HL-60 (cell line): ENCODE results near the gene SYNJ2.

Experiments used
- DNase-seq, 2 experiments: peaks; one replicate each; pipeline ENCODE4 v3.0.0-alpha.2; 2010 to 2020; ENCODE audit warnings: low read depth in 1 of 2, low spot score in 1 of 2
- H3K27ac ChIP-seq: fragments of 250-450 bp; sonication (Bioruptor Pico); replicated peaks from 2 replicates; pipeline ENCODE4 v1.5.1; 2020; ENCODE audit warnings: mild to moderate bottlenecking, moderate library complexity
- H3K27me3 ChIP-seq: fragments of 250-450 bp; sonication (Bioruptor Pico); 2 replicates; pipeline ENCODE4 v1.5.1; 2021; ENCODE audit warnings: mild to moderate bottlenecking, moderate library complexity; ENCODE audit not compliant: insufficient read depth, poor library complexity, severe bottlenecking
- H3K4me3 ChIP-seq: replicated peaks from 2 replicates; pipeline ENCODE4 v1.5.1; 2011; ENCODE audit warnings: mild to moderate bottlenecking, control low read depth, low read length; ENCODE audit not compliant: insufficient read depth
- GABPA ChIP-seq: IDR thresholded peaks from 2 replicates; pipeline ENCODE4 v1.6.1; 2012; ENCODE audit warnings: low read depth
- POLR2AphosphoS5 ChIP-seq: IDR thresholded peaks from 2 replicates; pipeline ENCODE4 v1.6.1; 2012; ENCODE audit warnings: low read depth
- SPI1 ChIP-seq: IDR thresholded peaks from 2 replicates; pipeline ENCODE4 v1.6.1; 2012; ENCODE audit warnings: low read depth, mild to moderate bottlenecking, borderline replicate concordance
- TF ChIP-seq, protein P1 (sequence below): IDR thresholded peaks from one replicate; pipeline ENCODE4 v1.5.1; 2011; ENCODE audit warnings: low read length, control low read depth, inconsistent platforms; ENCODE audit not compliant: insufficient read depth
- TF ChIP-seq, protein P2 (sequence below): IDR thresholded peaks from 2 replicates; pipeline ENCODE4 v1.6.1; 2012; ENCODE audit warnings: low read depth; ENCODE audit not compliant: insufficient replicate concordance

SYNJ2 gene

DNA sequence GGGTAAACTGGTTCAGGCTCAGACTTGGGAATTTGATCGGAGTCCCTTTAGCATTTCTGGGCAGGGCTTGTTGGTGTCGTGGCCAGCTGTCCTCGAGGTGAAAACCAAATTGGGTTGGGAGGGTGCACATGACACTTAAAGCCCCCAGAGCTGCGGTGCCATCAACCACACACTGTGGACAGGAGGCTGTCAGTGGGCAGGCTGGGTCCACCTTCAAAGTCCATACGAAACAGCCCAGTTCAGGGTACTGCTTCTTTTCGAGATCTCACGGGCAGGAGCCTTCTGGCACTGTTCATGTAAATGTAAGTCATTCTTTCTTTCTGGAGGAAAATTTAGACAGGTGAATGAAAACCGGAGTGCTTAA lies 7.0 kb downstream of the SYNJ2 start:
- no peak overlapping the region for H3K4me3 ChIP-seq
- TF ChIP-seq, protein P1, sequence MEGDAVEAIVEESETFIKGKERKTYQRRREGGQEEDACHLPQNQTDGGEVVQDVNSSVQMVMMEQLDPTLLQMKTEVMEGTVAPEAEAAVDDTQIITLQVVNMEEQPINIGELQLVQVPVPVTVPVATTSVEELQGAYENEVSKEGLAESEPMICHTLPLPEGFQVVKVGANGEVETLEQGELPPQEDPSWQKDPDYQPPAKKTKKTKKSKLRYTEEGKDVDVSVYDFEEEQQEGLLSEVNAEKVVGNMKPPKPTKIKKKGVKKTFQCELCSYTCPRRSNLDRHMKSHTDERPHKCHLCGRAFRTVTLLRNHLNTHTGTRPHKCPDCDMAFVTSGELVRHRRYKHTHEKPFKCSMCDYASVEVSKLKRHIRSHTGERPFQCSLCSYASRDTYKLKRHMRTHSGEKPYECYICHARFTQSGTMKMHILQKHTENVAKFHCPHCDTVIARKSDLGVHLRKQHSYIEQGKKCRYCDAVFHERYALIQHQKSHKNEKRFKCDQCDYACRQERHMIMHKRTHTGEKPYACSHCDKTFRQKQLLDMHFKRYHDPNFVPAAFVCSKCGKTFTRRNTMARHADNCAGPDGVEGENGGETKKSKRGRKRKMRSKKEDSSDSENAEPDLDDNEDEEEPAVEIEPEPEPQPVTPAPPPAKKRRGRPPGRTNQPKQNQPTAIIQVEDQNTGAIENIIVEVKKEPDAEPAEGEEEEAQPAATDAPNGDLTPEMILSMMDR: no peak
- no peak for TF ChIP-seq POLR2AphosphoS5
- TF ChIP-seq SPI1: no peak
- TF ChIP-seq, protein P2, sequence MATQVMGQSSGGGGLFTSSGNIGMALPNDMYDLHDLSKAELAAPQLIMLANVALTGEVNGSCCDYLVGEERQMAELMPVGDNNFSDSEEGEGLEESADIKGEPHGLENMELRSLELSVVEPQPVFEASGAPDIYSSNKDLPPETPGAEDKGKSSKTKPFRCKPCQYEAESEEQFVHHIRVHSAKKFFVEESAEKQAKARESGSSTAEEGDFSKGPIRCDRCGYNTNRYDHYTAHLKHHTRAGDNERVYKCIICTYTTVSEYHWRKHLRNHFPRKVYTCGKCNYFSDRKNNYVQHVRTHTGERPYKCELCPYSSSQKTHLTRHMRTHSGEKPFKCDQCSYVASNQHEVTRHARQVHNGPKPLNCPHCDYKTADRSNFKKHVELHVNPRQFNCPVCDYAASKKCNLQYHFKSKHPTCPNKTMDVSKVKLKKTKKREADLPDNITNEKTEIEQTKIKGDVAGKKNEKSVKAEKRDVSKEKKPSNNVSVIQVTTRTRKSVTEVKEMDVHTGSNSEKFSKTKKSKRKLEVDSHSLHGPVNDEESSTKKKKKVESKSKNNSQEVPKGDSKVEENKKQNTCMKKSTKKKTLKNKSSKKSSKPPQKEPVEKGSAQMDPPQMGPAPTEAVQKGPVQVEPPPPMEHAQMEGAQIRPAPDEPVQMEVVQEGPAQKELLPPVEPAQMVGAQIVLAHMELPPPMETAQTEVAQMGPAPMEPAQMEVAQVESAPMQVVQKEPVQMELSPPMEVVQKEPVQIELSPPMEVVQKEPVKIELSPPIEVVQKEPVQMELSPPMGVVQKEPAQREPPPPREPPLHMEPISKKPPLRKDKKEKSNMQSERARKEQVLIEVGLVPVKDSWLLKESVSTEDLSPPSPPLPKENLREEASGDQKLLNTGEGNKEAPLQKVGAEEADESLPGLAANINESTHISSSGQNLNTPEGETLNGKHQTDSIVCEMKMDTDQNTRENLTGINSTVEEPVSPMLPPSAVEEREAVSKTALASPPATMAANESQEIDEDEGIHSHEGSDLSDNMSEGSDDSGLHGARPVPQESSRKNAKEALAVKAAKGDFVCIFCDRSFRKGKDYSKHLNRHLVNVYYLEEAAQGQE: no peak
- no peak for TF ChIP-seq GABPA
- no peak for DNase-seq
- no peaks in the 10 kb centered on the region for H3K27me3 ChIP-seq
- no peak overlapping the region for H3K27ac ChIP-seq

DNA sequence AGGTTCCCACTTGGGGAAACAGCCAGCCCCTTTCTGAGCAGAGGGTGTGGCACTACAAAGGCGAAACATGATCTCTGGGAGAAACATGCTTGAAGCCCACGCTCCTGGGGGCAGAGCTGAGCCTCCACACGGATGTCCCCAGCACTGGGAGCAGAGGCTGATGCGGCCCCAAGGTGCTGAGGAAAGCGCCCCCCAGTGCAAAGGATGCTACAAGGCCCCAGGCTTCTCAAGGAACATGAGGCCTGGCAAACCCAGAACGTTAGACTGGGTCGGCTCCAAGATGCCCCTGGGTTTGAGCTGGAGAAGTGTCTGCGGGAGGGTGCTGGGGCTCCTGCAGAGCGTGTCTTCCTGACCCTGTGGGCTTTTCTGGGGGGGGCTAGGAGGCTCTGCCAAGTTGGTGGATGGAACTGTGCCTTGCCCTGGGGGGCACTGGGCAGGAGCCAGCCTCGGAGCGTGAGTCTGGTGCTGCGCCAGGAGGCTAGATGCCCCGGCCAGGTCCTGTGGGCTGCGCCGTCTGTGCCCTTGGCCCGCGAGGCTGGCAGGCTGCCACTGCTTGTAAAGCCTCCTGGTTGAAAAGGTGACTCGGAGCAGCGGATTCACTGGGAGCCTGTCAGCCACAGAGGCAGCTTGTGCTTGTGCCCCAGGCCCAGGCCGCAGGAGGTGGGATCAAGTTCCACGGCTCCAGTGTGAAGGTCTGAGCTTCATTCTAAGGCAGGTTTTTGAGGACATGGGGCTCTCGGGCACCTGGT lies 8.1 kb downstream of the SYNJ2 start:
- DNase-seq: no peak
- Histone ChIP-seq H3K27ac (no peak overlapping the region), H3K4me3 (no peak overlapping the region), H3K27me3 (no peaks in the 10 kb centered on the region)
- TF ChIP-seq GABPA: no peak
- TF ChIP-seq, protein P2: no peak
- TF ChIP-seq POLR2AphosphoS5: no peak
- no peak for TF ChIP-seq SPI1
- TF ChIP-seq, protein P1: no peak

DNA sequence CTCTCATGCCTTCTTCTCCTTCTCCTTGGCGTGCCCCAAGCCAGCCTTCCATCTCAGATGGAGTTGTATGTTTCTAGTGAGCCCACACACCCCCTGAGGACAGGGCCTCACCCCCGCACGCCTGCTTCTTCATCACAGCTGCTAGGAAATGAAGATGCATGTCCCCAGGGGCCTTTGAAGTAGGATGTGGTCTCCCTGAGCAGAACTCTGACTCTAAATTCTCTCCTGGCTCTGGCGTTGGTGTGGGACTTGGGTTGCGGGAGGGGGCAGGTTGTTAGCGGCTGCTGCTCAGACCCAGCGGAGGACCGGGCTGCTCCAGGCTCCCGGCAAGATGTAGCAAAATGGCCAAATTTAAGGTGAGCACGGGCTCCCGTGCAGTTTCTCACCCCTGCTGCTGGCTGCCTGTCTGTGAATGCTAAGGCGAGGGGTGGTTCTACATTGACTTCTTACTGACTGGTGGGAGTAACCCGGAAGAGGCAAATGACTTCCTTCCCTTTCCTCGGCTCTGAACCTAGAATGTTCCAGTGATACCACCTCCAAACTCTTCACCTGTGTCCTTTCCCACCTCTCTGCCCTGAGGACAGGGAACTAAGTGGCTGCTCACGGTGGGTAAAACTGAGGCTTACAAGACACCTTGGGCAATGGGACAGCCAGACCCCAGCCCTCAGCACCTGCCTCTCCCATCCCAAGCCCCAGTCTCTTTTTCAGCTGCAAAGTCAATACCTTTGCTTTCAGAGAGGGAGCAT lies 8.8 kb downstream of the SYNJ2 start:
- H3K27me3 ChIP-seq: no peaks in the 10 kb centered on the region
- H3K27ac ChIP-seq: no peak overlapping the region
- no peak overlapping the region for H3K4me3 ChIP-seq
- TF ChIP-seq POLR2AphosphoS5: no peak
- TF ChIP-seq, protein P2: no peak
- TF ChIP-seq, protein P1: no peak
- no peak for TF ChIP-seq GABPA
- no peak for TF ChIP-seq SPI1
- DNase-seq: peak in 1 of 2 experiments; percentile 17
